Progenitor cell of endocrine pancreas (in vitro differentiated cells): Measurements from ENCODE around the gene RIOK3. TPM values are rescaled to one million over a fixed set of nuclear protein-coding genes. Genes with fewer than 3 reads are reported as not detected.

Experiments
- DNase-seq: peaks from one replicate; pipeline ENCODE4 v3.0.0; 2021; ENCODE audit warnings: low spot score; ENCODE audit not compliant: unreplicated experiment
- H3K27ac Mint-ChIP-seq: 2 replicates; pipeline ENCODE4 v1.8.0; 2021; ENCODE audit warnings: mild to moderate bottlenecking, moderate library complexity, mixed read lengths
- H3K27me3 Mint-ChIP-seq: 2 replicates; pipeline ENCODE4 v1.8.0; 2021; ENCODE audit warnings: mixed read lengths
- H3K36me3 Mint-ChIP-seq: 2 replicates; pipeline ENCODE4 v1.8.0; 2022; ENCODE audit warnings: mixed read lengths; ENCODE audit not compliant: insufficient read depth
- H3K4me1 Mint-ChIP-seq: 2 replicates; pipeline ENCODE4 v1.8.0; 2021; ENCODE audit warnings: low read depth, mixed read lengths
- H3K4me3 Mint-ChIP-seq: 2 replicates; pipeline ENCODE4 v1.8.0; 2021; ENCODE audit warnings: low read depth, mild to moderate bottlenecking, moderate library complexity, mixed read lengths
- H3K9me3 Mint-ChIP-seq: 2 replicates; pipeline ENCODE4 v1.8.0; 2021; ENCODE audit warnings: low read depth, mixed read lengths
- total RNA-seq: library from RNA; stranded (reverse); gene quantifications from 2 replicates; pipeline ENCODE4 v1.2.1, GENCODE V29; 2021
- TF ChIP-seq, protein P1 (sequence below): fragments of 200-600 bp; sonication (generic); IDR thresholded peaks from one replicate; pipeline ENCODE4 v1.5.0; 2021; ENCODE audit warnings: antibody characterized with exemption, mild to moderate bottlenecking; ENCODE audit not compliant: unreplicated experiment

The RIOK3 gene
- total RNA-seq, 1 donor from 2014 or later = 52.8 TPM

DNA sequence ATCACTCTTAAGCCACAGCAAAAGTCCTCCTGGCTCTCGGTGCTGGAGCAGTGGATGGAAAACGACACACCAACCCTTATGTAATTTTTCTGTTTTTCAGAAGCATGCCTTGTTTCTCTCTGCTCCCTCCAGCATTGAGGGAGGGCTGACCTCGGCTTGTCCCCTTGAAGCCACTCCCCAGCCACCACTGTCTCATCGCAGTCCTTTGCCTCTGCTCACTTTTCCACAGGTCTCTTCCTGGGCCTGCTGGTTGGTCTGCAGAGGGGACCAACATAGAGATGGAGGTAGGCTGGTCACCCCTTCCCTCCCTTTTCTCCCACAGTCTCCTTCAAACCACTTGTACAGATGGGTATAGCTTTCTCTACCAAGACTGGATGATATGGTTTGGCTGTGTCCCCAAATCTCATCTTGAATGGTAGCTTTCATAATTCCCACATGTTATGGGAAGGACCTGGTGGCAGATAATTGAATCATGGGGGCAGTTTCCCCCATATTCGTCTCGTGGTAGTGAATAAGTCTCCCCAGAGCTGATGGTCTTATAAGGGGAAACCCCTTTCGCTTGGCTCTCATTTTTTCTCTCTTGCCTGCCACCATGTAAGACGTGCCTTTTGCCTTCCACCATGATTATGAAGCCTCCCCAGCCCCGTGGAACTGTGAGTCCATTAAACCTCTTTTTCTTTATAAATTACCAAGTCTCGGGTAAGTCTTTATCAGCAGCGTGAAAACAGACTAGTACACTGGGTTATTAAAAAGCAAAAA is 14.3 kb upstream of the RIOK3 start:
- Mint-ChIP-seq H3K4me1 (peaks cover 7% of the 10 kb centered on the region), H3K27me3 (peaks cover 8% of the 10 kb centered on the region), H3K36me3 (no peaks in the 10 kb centered on the region), H3K4me3 (peak overlapping the region; percentile 42), H3K9me3 (no peaks in the 10 kb centered on the region), H3K27ac (no peak overlapping the region)
- TF ChIP-seq, protein P1, sequence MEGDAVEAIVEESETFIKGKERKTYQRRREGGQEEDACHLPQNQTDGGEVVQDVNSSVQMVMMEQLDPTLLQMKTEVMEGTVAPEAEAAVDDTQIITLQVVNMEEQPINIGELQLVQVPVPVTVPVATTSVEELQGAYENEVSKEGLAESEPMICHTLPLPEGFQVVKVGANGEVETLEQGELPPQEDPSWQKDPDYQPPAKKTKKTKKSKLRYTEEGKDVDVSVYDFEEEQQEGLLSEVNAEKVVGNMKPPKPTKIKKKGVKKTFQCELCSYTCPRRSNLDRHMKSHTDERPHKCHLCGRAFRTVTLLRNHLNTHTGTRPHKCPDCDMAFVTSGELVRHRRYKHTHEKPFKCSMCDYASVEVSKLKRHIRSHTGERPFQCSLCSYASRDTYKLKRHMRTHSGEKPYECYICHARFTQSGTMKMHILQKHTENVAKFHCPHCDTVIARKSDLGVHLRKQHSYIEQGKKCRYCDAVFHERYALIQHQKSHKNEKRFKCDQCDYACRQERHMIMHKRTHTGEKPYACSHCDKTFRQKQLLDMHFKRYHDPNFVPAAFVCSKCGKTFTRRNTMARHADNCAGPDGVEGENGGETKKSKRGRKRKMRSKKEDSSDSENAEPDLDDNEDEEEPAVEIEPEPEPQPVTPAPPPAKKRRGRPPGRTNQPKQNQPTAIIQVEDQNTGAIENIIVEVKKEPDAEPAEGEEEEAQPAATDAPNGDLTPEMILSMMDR = no peak
- no peak for DNase-seq

DNA sequence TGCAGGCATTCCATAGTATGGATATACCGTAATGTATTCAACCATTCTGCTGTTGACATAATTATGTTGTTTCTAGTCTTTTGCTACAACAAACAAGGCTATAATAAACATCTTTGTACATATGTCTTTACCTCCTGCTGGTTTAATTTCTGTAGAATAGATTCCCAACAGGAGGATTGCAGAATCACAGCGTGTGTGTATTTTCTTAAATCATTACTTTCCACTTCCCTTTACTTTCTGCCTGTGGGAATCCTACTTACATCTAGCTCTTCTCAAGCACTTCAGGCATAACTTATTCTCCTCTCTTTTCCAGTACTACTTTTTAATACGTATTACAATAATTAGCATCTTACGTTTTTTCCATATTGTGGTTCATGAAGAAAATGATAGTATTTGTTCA is 13.0 kb upstream of the RIOK3 start:
- H3K27me3 Mint-ChIP-seq = peaks cover 8% of the 10 kb centered on the region
- H3K4me3 Mint-ChIP-seq = no peak overlapping the region
- H3K27ac Mint-ChIP-seq = no peak overlapping the region
- no peak for DNase-seq
- no peaks in the 10 kb centered on the region for H3K9me3 Mint-ChIP-seq
- TF ChIP-seq, protein P1 = no peak
- peaks cover 7% of the 10 kb centered on the region for H3K4me1 Mint-ChIP-seq
- no peaks in the 10 kb centered on the region for H3K36me3 Mint-ChIP-seq

DNA sequence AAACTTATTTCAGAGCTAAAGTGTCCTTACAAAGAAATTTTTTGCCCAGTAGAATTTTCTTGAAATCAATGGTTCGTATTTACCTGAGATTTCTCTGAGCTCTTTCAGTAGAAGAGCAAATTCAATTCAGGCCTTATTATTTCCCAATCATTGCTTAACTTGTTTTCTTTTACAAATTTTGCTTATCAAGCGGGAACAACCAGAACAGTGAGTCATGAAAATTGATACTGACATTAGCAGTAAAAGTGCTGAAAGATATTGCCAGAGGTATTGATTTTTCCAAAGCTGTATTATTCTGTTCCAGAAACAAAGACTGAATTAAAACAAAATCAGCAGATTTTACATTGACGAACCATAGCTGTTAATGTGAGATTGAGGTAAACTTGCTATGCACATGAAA is 10.1 kb upstream of the RIOK3 start:
- Mint-ChIP-seq H3K4me1 (peaks cover 7% of the 10 kb centered on the region), H3K27ac (no peak overlapping the region), H3K27me3 (peaks cover 13% of the 10 kb centered on the region), H3K36me3 (no peaks in the 10 kb centered on the region), H3K9me3 (no peaks in the 10 kb centered on the region), H3K4me3 (no peak overlapping the region)
- no peak for DNase-seq
- TF ChIP-seq, protein P1 = no peak

DNA sequence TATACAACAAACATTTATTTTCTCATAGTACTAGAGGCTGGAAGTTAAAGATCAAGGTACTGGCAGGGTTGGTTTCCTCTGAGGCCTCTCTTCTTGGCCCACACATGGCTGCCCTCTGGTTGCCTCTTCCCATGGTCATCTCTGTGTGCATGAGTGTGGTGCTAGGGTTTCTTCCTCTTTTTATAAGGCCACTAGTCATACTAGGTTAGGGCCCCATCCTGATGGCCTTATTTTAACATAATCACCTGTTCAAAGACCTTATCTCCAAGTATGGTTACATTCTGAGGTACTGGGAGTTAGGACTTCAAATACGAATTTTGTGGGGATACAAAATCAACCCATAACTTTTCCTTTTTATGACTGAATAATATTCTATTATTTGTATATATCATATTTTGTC is 4.8 kb upstream of the RIOK3 start:
- TF ChIP-seq, protein P1 = no peak
- H3K4me3 Mint-ChIP-seq = no peak overlapping the region
- H3K27me3 Mint-ChIP-seq = peaks cover 5% of the 10 kb centered on the region
- DNase-seq = no peak
- H3K9me3 Mint-ChIP-seq = no peaks in the 10 kb centered on the region
- no peak overlapping the region for H3K27ac Mint-ChIP-seq
- no peaks in the 10 kb centered on the region for H3K36me3 Mint-ChIP-seq
- peaks cover 8% of the 10 kb centered on the region for H3K4me1 Mint-ChIP-seq

DNA sequence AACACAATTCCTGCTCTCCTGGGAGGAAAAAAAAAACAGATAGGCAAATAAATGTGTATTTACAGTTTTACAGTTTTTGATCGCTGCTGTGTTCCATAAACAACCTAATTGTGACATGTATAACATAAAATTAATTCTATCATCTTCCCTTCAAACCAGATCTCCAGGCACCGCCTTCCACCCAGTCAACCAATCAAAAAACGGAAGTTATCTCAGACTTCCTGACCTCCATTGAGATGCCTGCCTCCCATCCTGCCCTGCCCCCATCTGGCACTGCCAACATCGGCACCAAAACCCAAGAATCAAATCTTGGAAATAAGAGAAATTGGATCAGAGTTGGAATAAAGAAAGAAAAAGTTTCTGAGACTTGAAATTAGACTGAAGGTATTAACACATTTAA is 3.1 kb upstream of the RIOK3 start:
- Mint-ChIP-seq H3K27me3 (peaks cover 5% of the 10 kb centered on the region), H3K4me1 (peaks cover 17% of the 10 kb centered on the region), H3K4me3 (no peak overlapping the region), H3K36me3 (no peaks in the 10 kb centered on the region), H3K9me3 (no peaks in the 10 kb centered on the region), H3K27ac (no peak overlapping the region)
- TF ChIP-seq, protein P1 = no peak
- no peak for DNase-seq
